ENCODE results near the gene PUM1.
"Not testable (repeated sequence)": the region's sequence is repeated elsewhere in the genome, so short reads cannot be mapped to it uniquely, and the experiment has no call there.

PUM1 gene

DNA sequence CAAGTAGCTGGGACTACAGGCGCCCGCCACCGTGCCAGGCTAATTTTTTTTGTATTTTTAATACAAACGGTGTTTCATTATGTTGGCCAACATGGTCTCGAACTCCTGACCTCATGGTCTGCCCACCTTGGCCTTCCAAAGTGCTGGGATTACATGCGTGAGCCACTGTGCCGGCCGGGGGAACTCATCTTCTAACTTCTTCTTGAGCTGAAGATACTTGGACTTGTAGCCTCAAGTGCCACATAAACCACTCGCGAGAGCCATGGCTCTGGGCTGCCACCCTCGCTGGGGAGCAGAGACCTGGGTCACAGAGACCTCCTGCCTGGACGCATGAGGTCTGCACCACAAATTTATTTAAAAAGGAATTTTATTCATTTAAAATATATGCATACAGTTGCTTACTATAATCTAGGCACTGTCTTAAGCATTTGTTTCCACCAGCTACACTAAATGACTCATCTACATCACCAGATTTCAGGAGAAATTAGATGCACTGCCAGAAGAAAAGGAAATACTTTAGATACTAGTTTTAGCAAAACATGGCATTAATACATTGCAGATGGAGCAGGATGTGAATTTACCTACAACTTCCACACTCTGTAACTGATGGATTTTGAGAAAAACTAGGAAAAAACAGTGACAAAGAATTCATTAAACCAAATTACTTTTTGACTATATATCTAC, 29.9 kb upstream of the PUM1 start:
- no peaks in the 10 kb centered on the region for H3K36me3 ChIP-seq (ENCODE audit: control insufficient read depth, insufficient read depth, low read length)
- H3K4me3 ChIP-seq (ENCODE audit: low read depth, low read length) = no peak overlapping the region
- H3K9ac ChIP-seq (ENCODE audit: low read depth, low read length) = no peak overlapping the region
- H3K4me1 ChIP-seq (ENCODE audit: control insufficient read depth, insufficient read depth, low read length) = no peaks in the 10 kb centered on the region
- no peaks in the 10 kb centered on the region for H3K27me3 ChIP-seq (ENCODE audit: control insufficient read depth, insufficient read depth, low read length)
- no peaks in the 10 kb centered on the region for H3K9me3 ChIP-seq (ENCODE audit: control insufficient read depth, insufficient read depth, low read length)

GRCh38 chr1:31088081-31088480, 22.6 kb upstream of the PUM1 start:
- not testable (repeated sequence) for H3K4me1 ChIP-seq (ENCODE audit: control insufficient read depth, insufficient read depth, low read length); H3K27me3 ChIP-seq (ENCODE audit: control insufficient read depth, insufficient read depth, low read length); H3K9ac ChIP-seq (ENCODE audit: low read depth, low read length); H3K4me3 ChIP-seq (ENCODE audit: low read depth, low read length); H3K9me3 ChIP-seq (ENCODE audit: control insufficient read depth, insufficient read depth, low read length); H3K36me3 ChIP-seq (ENCODE audit: control insufficient read depth, insufficient read depth, low read length)

GRCh38 chr1:31084782-31085569, 19.5 kb upstream of the PUM1 start:
- Histone ChIP-seq H3K36me3 (ENCODE audit: control insufficient read depth, insufficient read depth, low read length) (no peaks in the 10 kb centered on the region), H3K4me3 (ENCODE audit: low read depth, low read length) (no peak overlapping the region), H3K9ac (ENCODE audit: low read depth, low read length) (no peak overlapping the region), H3K4me1 (ENCODE audit: control insufficient read depth, insufficient read depth, low read length) (peaks cover under 1% of the 10 kb centered on the region), H3K9me3 (ENCODE audit: control insufficient read depth, insufficient read depth, low read length) (no peaks in the 10 kb centered on the region), H3K27me3 (ENCODE audit: control insufficient read depth, insufficient read depth, low read length) (no peaks in the 10 kb centered on the region)

DNA sequence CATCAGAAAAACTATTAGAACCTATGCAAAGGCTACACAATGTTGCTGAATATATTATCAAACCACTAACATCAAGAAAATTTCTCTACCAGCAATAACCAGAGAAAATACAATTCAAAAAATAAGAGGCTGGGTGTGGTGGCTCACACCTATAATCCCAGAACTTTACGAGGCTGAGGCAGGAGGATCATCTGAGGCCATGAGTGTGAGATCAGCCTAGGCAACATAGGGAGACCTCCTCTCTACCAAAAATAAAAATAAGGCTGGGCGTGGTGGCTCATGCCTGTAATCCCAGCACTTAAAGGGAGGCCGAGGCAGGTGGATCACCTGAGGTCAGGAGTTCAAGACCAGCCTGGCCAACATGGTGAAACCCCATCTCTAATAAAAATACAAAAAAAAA, 16.9 kb upstream of the PUM1 start:
- H3K4me1 ChIP-seq (ENCODE audit: control insufficient read depth, insufficient read depth, low read length) = peaks cover 3% of the 10 kb centered on the region
- no peaks in the 10 kb centered on the region for H3K9me3 ChIP-seq (ENCODE audit: control insufficient read depth, insufficient read depth, low read length)
- no peaks in the 10 kb centered on the region for H3K36me3 ChIP-seq (ENCODE audit: control insufficient read depth, insufficient read depth, low read length)
- no peak overlapping the region for H3K9ac ChIP-seq (ENCODE audit: low read depth, low read length)
- no peaks in the 10 kb centered on the region for H3K27me3 ChIP-seq (ENCODE audit: control insufficient read depth, insufficient read depth, low read length)
- no peak overlapping the region for H3K4me3 ChIP-seq (ENCODE audit: low read depth, low read length)

GRCh38 chr1:31073044-31073443, 7.5 kb upstream of the PUM1 start:
- Histone ChIP-seq H3K4me1 (ENCODE audit: control insufficient read depth, insufficient read depth, low read length) (peaks cover 6% of the 10 kb centered on the region), H3K9ac (ENCODE audit: low read depth, low read length) (no peak overlapping the region), H3K4me3 (ENCODE audit: low read depth, low read length) (no peak overlapping the region), H3K27me3 (ENCODE audit: control insufficient read depth, insufficient read depth, low read length) (no peaks in the 10 kb centered on the region), H3K36me3 (ENCODE audit: control insufficient read depth, insufficient read depth, low read length) (no peaks in the 10 kb centered on the region), H3K9me3 (ENCODE audit: control insufficient read depth, insufficient read depth, low read length) (no peaks in the 10 kb centered on the region)

- no peaks in the 10 kb centered on the region for H3K36me3 ChIP-seq (ENCODE audit: control insufficient read depth, insufficient read depth, low read length)
- no peak overlapping the region for H3K9ac ChIP-seq (ENCODE audit: low read depth, low read length)
- H3K9me3 ChIP-seq (ENCODE audit: control insufficient read depth, insufficient read depth, low read length) = no peaks in the 10 kb centered on the region
- H3K4me3 ChIP-seq (ENCODE audit: low read depth, low read length) = no peak overlapping the region
- no peaks in the 10 kb centered on the region for H3K27me3 ChIP-seq (ENCODE audit: control insufficient read depth, insufficient read depth, low read length)
- peaks cover 6% of the 10 kb centered on the region for H3K4me1 ChIP-seq (ENCODE audit: control insufficient read depth, insufficient read depth, low read length)
These were observed 6.8 kb upstream of the PUM1 start for GRCh38 chr1:31072304-31072746.

GRCh38 chr1:31069392-31069791, 3.9 kb upstream of the PUM1 start:
- no peak overlapping the region for H3K4me3 ChIP-seq (ENCODE audit: low read depth, low read length)
- H3K9me3 ChIP-seq (ENCODE audit: control insufficient read depth, insufficient read depth, low read length) = no peaks in the 10 kb centered on the region
- H3K9ac ChIP-seq (ENCODE audit: low read depth, low read length) = no peak overlapping the region
- no peaks in the 10 kb centered on the region for H3K27me3 ChIP-seq (ENCODE audit: control insufficient read depth, insufficient read depth, low read length)
- peaks cover 6% of the 10 kb centered on the region for H3K4me1 ChIP-seq (ENCODE audit: control insufficient read depth, insufficient read depth, low read length)
- no peaks in the 10 kb centered on the region for H3K36me3 ChIP-seq (ENCODE audit: control insufficient read depth, insufficient read depth, low read length)

- no peaks in the 10 kb centered on the region for H3K36me3 ChIP-seq (ENCODE audit: control insufficient read depth, insufficient read depth, low read length)
- H3K9me3 ChIP-seq (ENCODE audit: control insufficient read depth, insufficient read depth, low read length) = no peaks in the 10 kb centered on the region
- peak overlapping the region; percentile 98 for H3K4me3 ChIP-seq (ENCODE audit: low read depth, low read length)
- no peaks in the 10 kb centered on the region for H3K27me3 ChIP-seq (ENCODE audit: control insufficient read depth, insufficient read depth, low read length)
- H3K4me1 ChIP-seq (ENCODE audit: control insufficient read depth, insufficient read depth, low read length) = peaks cover 5% of the 10 kb centered on the region
- peak overlapping the region; percentile 99 for H3K9ac ChIP-seq (ENCODE audit: low read depth, low read length)
These were observed 703 bp downstream of the PUM1 start for GRCh38 chr1:31064718-31065309.

DNA sequence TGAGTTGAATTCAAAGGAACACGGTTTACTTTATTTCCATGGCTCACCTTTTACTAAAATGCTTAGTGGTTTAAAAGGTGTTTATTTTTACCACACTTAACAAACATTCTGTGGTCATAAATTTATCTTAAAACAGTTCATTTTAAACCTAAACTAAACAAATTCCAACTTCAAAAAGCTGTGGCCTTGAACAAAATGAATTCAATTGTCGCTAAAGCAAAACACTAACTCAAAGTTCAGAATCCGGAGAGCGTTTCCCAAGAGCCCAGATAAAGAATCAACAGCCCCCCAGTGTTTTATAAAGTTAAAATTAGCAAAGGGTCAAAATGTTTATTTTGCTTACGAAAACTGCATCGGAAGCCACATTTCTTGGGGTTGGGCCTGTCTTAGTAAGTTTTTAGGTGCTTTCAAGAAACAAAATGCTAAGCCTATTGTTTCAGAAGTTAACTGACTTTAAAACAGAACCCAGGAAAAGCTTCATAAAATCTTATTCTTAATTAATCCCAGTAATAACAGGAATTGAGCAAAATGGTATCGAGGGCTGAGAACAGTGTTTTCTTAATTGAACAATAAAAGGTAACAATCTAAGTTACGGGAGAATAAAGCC, 1.3 kb downstream of the PUM1 start:
- H3K4me3 ChIP-seq (ENCODE audit: low read depth, low read length) = peak overlapping the region; percentile 98
- no peaks in the 10 kb centered on the region for H3K9me3 ChIP-seq (ENCODE audit: control insufficient read depth, insufficient read depth, low read length)
- H3K36me3 ChIP-seq (ENCODE audit: control insufficient read depth, insufficient read depth, low read length) = peaks cover 3% of the 10 kb centered on the region
- peaks cover 5% of the 10 kb centered on the region for H3K4me1 ChIP-seq (ENCODE audit: control insufficient read depth, insufficient read depth, low read length)
- peak overlapping the region; percentile 92 for H3K9ac ChIP-seq (ENCODE audit: low read depth, low read length)
- H3K27me3 ChIP-seq (ENCODE audit: control insufficient read depth, insufficient read depth, low read length) = no peaks in the 10 kb centered on the region

GRCh38 chr1:31063631-31064030, 1.9 kb downstream of the PUM1 start:
- Histone ChIP-seq H3K4me1 (ENCODE audit: control insufficient read depth, insufficient read depth, low read length) (peaks cover 5% of the 10 kb centered on the region), H3K27me3 (ENCODE audit: control insufficient read depth, insufficient read depth, low read length) (no peaks in the 10 kb centered on the region), H3K4me3 (ENCODE audit: low read depth, low read length) (peak overlapping the region; percentile 98), H3K9me3 (ENCODE audit: control insufficient read depth, insufficient read depth, low read length) (no peaks in the 10 kb centered on the region), H3K9ac (ENCODE audit: low read depth, low read length) (peak overlapping the region; percentile 92), H3K36me3 (ENCODE audit: control insufficient read depth, insufficient read depth, low read length) (peaks cover 9% of the 10 kb centered on the region)

- Histone ChIP-seq H3K36me3 (ENCODE audit: control insufficient read depth, insufficient read depth, low read length) (peaks cover 10% of the 10 kb centered on the region), H3K9ac (ENCODE audit: low read depth, low read length) (no peak overlapping the region), H3K4me3 (ENCODE audit: low read depth, low read length) (peak overlapping the region; percentile 98), H3K27me3 (ENCODE audit: control insufficient read depth, insufficient read depth, low read length) (no peaks in the 10 kb centered on the region), H3K4me1 (ENCODE audit: control insufficient read depth, insufficient read depth, low read length) (peaks cover 5% of the 10 kb centered on the region), H3K9me3 (ENCODE audit: control insufficient read depth, insufficient read depth, low read length) (no peaks in the 10 kb centered on the region)
These were observed 2.6 kb downstream of the PUM1 start for GRCh38 chr1:31062867-31063380.
